Adipose tissue (tissue), 3 donors: ENCODE results near the gene CADPS2. TPM values are rescaled to one million over a fixed set of nuclear protein-coding genes. Genes with fewer than 3 reads are reported as not detected.
"Not testable (repeated sequence)": the region's sequence is repeated elsewhere in the genome, so short reads cannot be mapped to it uniquely, and the experiment has no call there.

ENCODE experiments used
- H3K27ac ChIP-seq: one replicate; pipeline ENCODE4 v1.5.1; 2013; ENCODE audit warnings: low read depth, low read length
- WGBS, 3 donors: extraction: QIAGEN DNeasy Blood & Tissue Kit; methylation state at CpG; one replicate each; pipeline ENCODE4 v1.1.7; 2013; 5-methylcytosine and 5-hydroxymethylcytosine counted together
- polyA plus RNA-seq, 3 donors: library from polyadenylated mRNA; stranded (reverse); fragments of 200-250 nt; gene quantifications; one replicate each; pipeline ENCODE4 v1.2.3, GENCODE V29; 2013
- donor health status: healthy with polysubstance abuse.
- donor health status: Bipolar disorder and iron deficiency.
- donor health status: healthy.

Gene CADPS2
- polyA plus RNA-seq, 3 donors, result 7.3 to 14.8 (median 11.5) TPM

DNA sequence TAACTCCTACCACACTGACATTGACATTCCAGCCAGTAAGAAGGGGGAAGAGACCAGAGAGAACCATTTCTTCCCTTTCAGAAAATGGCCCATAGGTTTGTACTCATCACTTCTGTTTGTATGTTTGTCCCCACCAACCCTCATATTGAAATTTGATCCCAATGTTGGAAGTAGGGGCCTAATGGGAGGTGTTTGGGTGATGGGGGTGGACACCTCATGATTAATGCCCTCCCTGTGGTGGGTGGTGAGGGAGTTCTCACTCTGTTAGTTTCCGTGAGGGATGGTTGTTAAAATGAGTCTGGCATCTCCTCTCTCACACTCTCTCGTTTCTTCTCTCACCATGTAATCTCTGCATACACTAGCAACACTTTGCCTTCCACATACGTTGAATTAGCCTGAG lies 21.4 kb downstream of the CADPS2 start:
- WGBS, 3 donors, result 68 to 83% (median 74%) methylated on average over 3 of the region's 3 CpGs
- no peak overlapping the region for H3K27ac ChIP-seq

DNA sequence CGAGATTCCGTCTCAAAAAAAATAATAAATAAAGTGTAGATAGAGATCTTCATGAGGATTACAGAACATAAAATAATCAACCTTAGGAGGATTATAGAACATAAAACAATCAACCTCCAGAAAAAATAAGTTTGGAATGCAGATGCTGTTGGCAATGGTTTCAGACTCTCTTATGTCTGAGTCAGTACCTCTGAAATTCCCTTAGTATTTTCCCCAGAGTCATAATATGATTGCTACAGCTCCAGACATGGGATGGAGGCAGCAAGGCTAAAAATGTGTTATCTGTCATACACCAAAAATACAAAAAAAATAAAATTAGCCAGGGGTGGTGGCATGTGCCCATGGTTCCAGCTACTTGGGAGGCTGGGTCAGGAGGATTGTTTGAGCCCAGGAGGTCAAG lies 22.2 kb downstream of the CADPS2 start:
- H3K27ac ChIP-seq, result no peak overlapping the region
- 94 to 96% (median 96%) methylated on average over 2 of the region's 2 CpGs for WGBS, 3 donors

DNA sequence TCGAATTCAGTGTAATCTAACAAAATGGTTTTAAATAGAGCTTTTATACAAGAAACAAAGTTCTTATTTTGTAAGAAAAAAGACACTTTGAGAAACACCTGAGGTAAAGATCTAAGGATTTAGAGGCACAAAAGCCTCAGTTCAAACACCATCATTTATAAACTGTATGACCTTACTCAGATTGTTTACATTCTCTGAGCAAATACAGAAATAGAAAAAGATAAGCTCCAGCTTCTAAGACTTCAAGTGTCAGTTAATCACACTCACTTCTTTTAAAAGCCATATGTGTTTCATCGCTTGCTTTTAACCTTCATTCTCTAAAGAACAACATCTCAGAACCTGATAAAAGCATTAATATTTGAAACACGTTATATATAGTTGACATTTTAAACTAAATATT lies 27.9 kb downstream of the CADPS2 start:
- H3K27ac ChIP-seq, result no peak overlapping the region
- 36 to 74% (median 72%) methylated on average over 3 of the region's 3 CpGs for WGBS, 3 donors

DNA sequence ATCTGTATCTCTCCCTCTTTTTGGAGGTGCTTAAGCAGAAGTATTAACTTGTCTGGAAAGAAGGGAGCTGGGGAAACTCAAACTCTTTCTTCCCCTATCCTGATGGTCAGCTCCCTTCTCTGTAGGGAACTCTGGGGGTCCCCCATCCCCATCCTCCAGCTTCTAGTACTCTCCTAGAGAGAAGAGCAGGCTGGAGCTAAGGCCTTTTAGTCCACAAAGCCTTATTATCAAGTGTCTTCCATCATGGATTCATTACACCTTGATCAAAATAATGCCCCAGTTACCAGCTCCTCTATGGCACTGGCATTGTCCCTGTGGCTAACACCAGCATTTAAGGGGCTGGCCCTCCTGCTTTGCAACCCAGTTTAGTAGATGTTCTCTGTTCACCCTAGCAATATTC lies 35.7 kb downstream of the CADPS2 start:
- H3K27ac ChIP-seq, result no peak overlapping the region

- H3K27ac ChIP-seq, result no peak overlapping the region
- 85 to 88% (median 86%) methylated on average over 3 of the region's 3 CpGs for WGBS, 3 donors
Measured at GRCh38 chr7:122849957-122850328, 36.3 kb downstream of the CADPS2 start.

DNA sequence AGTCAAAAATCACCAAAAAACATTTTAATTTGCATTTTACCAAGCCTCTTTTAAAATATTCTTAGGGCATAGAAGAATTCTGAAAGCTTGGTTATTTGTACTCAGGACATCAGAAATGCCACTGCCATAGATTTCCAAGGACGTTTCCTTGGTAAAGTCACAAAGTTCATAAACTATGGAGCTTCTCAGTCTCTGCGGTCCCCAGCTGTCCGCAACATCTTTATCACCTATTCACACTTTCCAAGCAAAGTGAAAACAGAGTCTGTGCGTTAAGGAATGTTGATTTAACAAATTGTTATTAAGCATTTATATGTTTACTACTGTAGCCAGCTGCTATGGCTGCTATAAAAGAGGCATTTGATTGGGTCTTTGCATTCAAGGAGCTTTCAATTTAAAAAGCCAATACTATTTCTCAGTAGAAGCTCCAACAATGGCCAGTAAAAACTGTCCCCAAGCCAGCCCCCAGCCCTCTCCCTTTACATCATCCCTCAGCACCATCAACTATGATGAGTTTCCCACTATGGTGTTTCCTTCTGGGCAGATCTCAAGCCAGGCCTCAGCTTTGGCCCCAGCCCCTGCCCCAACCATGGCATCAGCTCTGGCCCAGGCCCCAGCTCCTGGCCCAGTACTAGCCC lies 36.8 kb downstream of the CADPS2 start:
- 38 to 80% (median 80%) methylated on average over 4 of the region's 4 CpGs for WGBS, 3 donors
- H3K27ac ChIP-seq, result no peak overlapping the region

DNA sequence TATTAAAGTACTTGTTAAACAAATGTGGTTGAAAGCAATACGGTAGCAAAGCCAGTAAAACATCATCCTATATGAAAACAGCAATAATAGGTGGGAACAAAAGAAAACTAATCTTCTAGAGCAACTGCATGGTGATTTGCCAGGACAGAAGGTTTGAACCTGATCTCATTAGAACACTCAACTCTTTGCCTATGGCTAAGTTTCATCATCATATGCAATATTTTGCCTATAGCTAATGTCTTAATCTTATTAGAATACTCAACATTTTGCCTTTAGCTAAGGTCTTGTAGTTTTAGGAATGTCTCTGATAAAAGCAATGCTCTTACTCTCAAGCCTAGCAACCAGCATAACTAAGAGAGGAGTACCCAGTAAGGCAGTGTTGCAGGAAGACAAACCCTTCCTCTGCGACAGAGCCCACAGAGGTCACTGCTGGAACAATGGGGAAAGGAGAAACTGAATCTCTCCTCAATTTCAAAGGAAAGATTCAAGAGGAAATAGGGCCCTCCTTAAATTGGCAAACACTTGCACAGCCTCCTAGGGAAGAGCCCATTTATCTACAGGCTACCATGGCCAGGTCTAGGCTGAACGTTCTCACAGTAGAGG lies 38.3 kb downstream of the CADPS2 start:
- WGBS, 3 donors, result 54 to 74% (median 63%) methylated on average over 3 of the region's 3 CpGs
- no peak overlapping the region for H3K27ac ChIP-seq

GRCh38 chr7:122846591-122846990 lies 39.7 kb downstream of the CADPS2 start:
- no peak overlapping the region for H3K27ac ChIP-seq
- 73 to 82% (median 79%) methylated on average over 2 of the region's 2 CpGs for WGBS, 3 donors

- WGBS, 3 donors, result 87 to 99% (median 88%) methylated on average over 3 of the region's 3 CpGs
Measured at GRCh38 chr7:122845286-122845685, 41.0 kb downstream of the CADPS2 start.

GRCh38 chr7:122844191-122844988 lies 41.9 kb downstream of the CADPS2 start:
- no peak overlapping the region for H3K27ac ChIP-seq
- 70 to 89% (median 76%) methylated on average over 3 of the region's 3 CpGs for WGBS, 3 donors

More at GRCh38 chr7:122845286-122845685, 41.0 kb downstream of the CADPS2 start:
- H3K27ac ChIP-seq, result no peak overlapping the region

DNA sequence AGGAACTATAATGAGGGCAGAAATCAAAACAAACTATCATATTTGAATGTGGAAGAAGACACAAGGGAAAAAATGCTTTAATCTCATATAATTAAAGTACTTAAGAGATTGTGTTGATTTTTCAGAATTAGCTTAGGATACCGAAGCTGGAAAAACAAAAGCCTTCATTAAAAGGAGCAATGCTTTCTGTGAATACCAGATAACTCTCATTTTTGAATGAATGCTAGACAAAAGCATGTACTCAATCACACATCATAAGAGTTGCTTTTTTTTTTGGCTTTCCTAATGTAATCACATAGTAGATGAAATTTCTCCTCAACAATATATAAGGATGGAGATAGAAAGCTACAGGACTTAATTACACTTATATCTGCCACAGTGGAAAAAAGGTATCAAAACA lies 43.3 kb downstream of the CADPS2 start:
- 77 to 87% (median 86%) methylated on average over 1 of the region's 1 CpG for WGBS, 3 donors
- no peak overlapping the region for H3K27ac ChIP-seq

DNA sequence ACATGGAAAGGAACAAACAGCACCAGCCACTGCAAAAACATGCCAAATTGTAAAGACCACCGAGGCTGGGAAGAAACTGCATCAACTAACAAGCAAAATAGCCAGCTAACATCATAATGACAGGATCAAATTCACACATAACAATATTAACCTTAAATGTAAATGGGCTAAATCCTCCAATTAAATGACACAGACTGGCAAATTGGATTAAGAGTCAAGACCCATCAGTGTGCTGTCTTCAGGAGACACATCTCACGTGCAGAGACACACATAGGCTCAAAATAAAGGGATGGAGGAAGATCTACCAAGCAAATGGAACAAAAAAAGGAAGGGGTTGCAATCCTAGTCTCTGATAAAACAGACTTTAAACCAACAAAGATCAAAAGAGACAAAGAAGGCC lies 50.0 kb downstream of the CADPS2 start:
- 84 to 93% (median 91%) methylated on average over 2 of the region's 2 CpGs for WGBS, 3 donors

GRCh38 chr7:122834571-122834942 lies 51.7 kb downstream of the CADPS2 start:
- WGBS, 3 donors, result 55 to 73% (median 58%) methylated on average over 9 of the region's 9 CpGs
- not testable (repeated sequence) for H3K27ac ChIP-seq

More for the DNA sequence above, 50.0 kb downstream of the CADPS2 start:
- H3K27ac ChIP-seq, result not testable (repeated sequence)

DNA sequence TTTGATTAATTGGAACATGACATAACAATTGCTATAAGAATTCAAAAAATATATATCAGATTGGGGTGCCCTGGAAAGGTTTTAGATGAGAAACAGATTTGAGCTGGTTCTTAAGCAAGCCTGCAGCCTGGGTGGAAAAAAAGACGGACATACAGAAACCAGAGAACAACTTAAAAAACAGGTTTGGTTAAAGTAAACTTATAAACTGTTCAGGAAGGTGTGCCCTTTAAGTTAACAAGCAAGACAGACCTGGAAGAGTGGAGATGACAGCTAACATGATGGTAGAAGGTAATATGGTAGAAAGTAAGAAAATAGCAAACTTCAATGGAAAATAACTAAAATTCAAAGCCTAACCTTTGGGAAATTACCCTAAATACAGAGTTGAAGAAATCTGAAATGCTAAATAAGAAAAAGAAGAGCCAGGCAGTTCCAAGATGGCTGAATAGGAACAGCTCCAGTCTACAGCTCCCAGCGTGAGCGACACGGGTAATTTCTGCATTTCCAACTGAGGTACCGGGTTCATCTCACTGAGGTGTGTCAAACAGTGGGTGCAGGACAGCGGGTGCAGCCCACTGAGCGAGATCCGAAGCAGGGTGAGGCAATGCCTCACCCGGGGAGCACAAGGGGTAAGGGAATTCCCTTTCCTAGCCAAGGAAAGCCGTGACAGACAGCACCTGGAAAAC lies 52.2 kb downstream of the CADPS2 start:
- 91 to 95% (median 94%) methylated on average over 10 of the region's 10 CpGs for WGBS, 3 donors
- H3K27ac ChIP-seq, result no peak overlapping the region

GRCh38 chr7:122831436-122831835 lies 54.8 kb downstream of the CADPS2 start:
- no peak overlapping the region for H3K27ac ChIP-seq
- 67 to 73% (median 70%) methylated on average over 1 of the region's 1 CpG for WGBS, 3 donors

- 36 to 85% (median 69%) methylated on average over 2 of the region's 2 CpGs for WGBS, 3 donors
- no peak overlapping the region for H3K27ac ChIP-seq
Measured at GRCh38 chr7:122829962-122830361, 56.3 kb downstream of the CADPS2 start.

GRCh38 chr7:122827763-122828162 lies 58.5 kb downstream of the CADPS2 start:
- no peak overlapping the region for H3K27ac ChIP-seq

- WGBS, 3 donors, result 91 to 97% (median 95%) methylated on average over 3 of the region's 3 CpGs
- no peak overlapping the region for H3K27ac ChIP-seq
Measured at GRCh38 chr7:122813845-122814244, 72.4 kb downstream of the CADPS2 start.

DNA sequence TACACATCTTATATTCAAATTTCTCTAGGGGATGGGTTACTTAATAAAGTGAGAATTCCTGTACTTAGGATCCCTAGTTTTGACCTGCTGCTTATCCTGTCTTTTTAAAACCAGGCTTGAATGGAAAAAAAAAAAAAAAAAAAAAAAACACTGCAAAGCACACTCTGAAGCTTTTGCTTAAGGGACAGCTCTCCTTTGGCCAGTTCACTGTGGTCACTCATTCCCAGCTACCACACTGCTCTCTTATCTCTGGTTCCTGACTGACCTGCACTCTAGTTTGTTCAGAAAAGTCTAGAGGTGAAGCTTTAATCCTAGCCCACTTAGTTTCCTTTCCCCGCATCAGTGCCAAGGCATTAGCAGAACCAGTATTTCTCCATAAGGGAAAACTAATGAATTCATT lies 82.4 kb downstream of the CADPS2 start:
- no peak overlapping the region for H3K27ac ChIP-seq
- 92 to 100% (median 97%) methylated on average over 1 of the region's 1 CpG for WGBS, 3 donors
